ENCODE data around the gene LPAR1.

LPAR1 gene

DNA sequence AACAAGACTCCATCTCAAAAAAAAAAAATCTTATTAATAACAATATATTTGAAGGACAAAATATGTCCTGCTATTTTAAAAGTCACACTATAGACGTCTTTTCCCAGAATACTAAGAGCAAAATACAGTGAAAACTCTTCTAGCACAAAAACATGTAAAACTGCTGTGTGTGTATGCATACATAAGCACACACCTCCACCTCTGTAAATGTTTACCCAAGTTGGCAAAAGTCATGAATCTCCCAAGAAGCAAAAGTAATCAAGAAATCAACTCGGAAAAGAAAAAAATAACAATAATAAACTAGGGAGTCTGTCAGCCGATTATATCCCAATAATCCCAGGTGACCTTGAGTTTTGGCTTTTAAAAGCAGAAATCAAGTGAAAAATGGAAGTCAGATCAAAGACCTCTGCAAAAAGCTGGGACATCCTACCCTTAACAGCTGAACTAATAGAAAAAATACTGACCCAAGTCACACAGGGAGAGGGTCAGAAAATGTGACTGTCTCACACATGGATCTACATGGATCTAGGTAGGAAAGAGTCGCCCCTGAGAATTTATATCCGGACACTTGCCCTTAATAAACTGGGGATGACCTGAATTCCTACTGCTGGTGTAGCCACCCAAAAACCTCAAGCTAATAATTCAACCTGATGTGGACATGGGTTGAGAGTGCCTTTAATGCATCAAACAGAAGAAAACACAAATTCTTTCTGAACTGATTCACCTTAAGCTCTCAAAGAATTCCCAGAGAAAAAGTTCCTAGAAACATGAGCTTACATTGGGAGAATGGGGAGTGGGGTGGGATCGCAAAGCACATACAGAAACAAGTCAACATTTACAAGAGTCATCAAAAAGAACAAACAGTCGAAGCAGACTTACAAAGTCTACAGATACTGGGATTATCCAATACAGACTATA lies 29.9 kb downstream of the LPAR1 start:
- Histone ChIP-seq H3K4me3 (replicated peaks; ENCODE audit: insufficient read depth, low read length) (no peak overlapping the region), H3K27me3 (ENCODE audit: insufficient read depth, poor library complexity, severe bottlenecking) (no peaks in the 10 kb centered on the region), H3K27ac (replicated peaks) (no peak overlapping the region)
- DNase-seq (ENCODE audit: low read depth in 1 of 2, low spot score in 1 of 2): no peak
- no peak for TF ChIP-seq POLR2AphosphoS5 (IDR thresholded peaks at IDR 0.05; ENCODE audit: low read depth)
- TF ChIP-seq, protein P1, sequence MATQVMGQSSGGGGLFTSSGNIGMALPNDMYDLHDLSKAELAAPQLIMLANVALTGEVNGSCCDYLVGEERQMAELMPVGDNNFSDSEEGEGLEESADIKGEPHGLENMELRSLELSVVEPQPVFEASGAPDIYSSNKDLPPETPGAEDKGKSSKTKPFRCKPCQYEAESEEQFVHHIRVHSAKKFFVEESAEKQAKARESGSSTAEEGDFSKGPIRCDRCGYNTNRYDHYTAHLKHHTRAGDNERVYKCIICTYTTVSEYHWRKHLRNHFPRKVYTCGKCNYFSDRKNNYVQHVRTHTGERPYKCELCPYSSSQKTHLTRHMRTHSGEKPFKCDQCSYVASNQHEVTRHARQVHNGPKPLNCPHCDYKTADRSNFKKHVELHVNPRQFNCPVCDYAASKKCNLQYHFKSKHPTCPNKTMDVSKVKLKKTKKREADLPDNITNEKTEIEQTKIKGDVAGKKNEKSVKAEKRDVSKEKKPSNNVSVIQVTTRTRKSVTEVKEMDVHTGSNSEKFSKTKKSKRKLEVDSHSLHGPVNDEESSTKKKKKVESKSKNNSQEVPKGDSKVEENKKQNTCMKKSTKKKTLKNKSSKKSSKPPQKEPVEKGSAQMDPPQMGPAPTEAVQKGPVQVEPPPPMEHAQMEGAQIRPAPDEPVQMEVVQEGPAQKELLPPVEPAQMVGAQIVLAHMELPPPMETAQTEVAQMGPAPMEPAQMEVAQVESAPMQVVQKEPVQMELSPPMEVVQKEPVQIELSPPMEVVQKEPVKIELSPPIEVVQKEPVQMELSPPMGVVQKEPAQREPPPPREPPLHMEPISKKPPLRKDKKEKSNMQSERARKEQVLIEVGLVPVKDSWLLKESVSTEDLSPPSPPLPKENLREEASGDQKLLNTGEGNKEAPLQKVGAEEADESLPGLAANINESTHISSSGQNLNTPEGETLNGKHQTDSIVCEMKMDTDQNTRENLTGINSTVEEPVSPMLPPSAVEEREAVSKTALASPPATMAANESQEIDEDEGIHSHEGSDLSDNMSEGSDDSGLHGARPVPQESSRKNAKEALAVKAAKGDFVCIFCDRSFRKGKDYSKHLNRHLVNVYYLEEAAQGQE (IDR thresholded peaks at IDR 0.05; ENCODE audit: insufficient replicate concordance, low read depth): no peak
- no peak for TF ChIP-seq GABPA (IDR thresholded peaks at IDR 0.05; ENCODE audit: low read depth)
- TF ChIP-seq, protein P2, sequence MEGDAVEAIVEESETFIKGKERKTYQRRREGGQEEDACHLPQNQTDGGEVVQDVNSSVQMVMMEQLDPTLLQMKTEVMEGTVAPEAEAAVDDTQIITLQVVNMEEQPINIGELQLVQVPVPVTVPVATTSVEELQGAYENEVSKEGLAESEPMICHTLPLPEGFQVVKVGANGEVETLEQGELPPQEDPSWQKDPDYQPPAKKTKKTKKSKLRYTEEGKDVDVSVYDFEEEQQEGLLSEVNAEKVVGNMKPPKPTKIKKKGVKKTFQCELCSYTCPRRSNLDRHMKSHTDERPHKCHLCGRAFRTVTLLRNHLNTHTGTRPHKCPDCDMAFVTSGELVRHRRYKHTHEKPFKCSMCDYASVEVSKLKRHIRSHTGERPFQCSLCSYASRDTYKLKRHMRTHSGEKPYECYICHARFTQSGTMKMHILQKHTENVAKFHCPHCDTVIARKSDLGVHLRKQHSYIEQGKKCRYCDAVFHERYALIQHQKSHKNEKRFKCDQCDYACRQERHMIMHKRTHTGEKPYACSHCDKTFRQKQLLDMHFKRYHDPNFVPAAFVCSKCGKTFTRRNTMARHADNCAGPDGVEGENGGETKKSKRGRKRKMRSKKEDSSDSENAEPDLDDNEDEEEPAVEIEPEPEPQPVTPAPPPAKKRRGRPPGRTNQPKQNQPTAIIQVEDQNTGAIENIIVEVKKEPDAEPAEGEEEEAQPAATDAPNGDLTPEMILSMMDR (IDR thresholded peaks at IDR 0.05; ENCODE audit: insufficient read depth, low read length): no peak
- TF ChIP-seq SPI1 (IDR thresholded peaks at IDR 0.05; ENCODE audit: borderline replicate concordance, low read depth): no peak

DNA sequence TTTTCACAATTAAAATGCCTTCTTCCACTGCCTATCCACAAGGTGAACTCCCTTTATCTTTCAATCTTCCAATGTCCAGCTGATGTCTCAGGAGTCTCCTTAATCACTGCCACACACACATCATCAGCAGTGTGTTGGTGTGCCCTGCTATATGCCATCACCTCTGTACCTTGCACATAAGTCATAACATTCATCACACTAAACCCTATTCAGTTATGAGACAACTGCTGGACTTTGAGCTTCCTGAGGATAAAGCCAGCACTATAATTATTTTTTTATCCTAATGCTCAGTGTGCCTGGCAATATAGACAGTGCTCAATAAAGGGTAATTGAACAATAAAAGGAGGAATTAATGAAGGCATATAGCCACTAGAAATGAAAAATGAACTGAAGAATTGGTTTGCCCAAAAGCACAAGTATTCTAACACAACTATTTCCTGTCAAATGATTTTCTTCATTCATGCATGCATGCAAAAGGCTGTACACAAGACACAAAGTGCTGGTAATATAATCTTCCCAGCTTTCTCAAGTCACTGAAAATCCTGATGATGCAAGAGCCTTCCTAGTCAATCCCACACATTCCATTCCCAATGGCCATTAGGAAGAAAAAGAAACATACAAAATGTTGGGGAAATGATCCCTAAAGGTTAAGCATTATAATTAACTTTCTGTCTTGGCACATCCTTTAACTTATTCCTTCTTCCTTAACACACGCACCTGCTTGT lies 32.4 kb downstream of the LPAR1 start:
- Histone ChIP-seq H3K27me3 (ENCODE audit: insufficient read depth, poor library complexity, severe bottlenecking) (no peaks in the 10 kb centered on the region), H3K4me3 (replicated peaks; ENCODE audit: insufficient read depth, low read length) (no peak overlapping the region), H3K27ac (replicated peaks) (no peak overlapping the region)
- TF ChIP-seq GABPA (IDR thresholded peaks at IDR 0.05; ENCODE audit: low read depth) (no peak), SPI1 (IDR thresholded peaks at IDR 0.05; ENCODE audit: borderline replicate concordance, low read depth) (no peak), POLR2AphosphoS5 (IDR thresholded peaks at IDR 0.05; ENCODE audit: low read depth) (no peak)
- TF ChIP-seq, protein P2 (IDR thresholded peaks at IDR 0.05; ENCODE audit: insufficient read depth, low read length): no peak
- TF ChIP-seq, protein P1 (IDR thresholded peaks at IDR 0.05; ENCODE audit: insufficient replicate concordance, low read depth): no peak
- DNase-seq (ENCODE audit: low read depth in 1 of 2, low spot score in 1 of 2): no peak

DNA sequence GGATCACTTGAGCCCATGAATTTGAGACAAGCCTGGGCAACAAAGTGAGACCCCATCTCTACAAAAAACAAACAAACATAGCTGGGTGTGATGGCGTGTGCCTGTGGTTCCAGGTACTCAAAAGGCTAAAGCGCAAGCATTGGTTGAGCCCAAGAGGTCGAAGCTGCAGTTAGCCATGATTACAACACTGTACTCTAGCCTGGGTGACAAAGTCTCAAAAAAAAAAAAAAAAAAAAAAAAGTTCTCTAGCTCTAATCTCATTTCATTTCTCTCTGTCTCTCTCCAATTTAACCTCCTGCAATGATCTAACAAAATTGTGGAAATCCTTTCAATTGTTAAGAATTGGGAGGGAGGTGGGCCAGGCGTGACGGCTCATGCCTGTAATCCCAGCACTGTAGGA lies 33.3 kb downstream of the LPAR1 start:
- Histone ChIP-seq H3K27ac (replicated peaks) (no peak overlapping the region), H3K4me3 (replicated peaks; ENCODE audit: insufficient read depth, low read length) (no peak overlapping the region), H3K27me3 (ENCODE audit: insufficient read depth, poor library complexity, severe bottlenecking) (no peaks in the 10 kb centered on the region)
- TF ChIP-seq SPI1 (IDR thresholded peaks at IDR 0.05; ENCODE audit: borderline replicate concordance, low read depth) (no peak), GABPA (IDR thresholded peaks at IDR 0.05; ENCODE audit: low read depth) (no peak), POLR2AphosphoS5 (IDR thresholded peaks at IDR 0.05; ENCODE audit: low read depth) (no peak)
- TF ChIP-seq, protein P2 (IDR thresholded peaks at IDR 0.05; ENCODE audit: insufficient read depth, low read length): no peak
- no peak for DNase-seq (ENCODE audit: low read depth in 1 of 2, low spot score in 1 of 2)
